ENCODE results near the gene PRLR. TPM values are rescaled to one million over a fixed set of nuclear protein-coding genes. Genes with fewer than 3 reads are reported as not detected.
"Not testable (repeated sequence)": the region's sequence is repeated elsewhere in the genome, so short reads cannot be mapped to it uniquely, and the experiment has no call there.

The PRLR gene
- total and polyA plus RNA-seq, 10 of the 15 experiments (the other 5 are each of a cell fraction or from before 2014, with no cell fraction given): 0.03 to 8.1 (median 0.20) TPM

DNA sequence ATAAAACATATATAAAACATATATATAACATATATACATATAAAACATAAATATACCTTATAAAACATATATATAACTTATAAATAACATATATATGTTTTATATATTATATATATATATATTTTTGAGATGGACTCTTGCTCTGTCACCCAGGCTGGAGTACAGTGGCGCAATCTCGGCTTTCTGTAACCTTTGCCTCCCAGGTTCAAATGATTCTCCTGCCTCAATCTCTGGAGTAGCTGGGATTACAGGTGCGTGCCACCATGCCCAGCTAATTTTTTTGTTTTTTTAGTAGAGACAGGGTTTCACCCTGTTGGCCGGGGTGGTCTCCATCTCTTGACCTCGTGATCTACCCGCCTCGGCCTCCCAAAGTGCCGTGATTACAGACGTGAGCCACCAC is 128.6 kb downstream of the PRLR start:
- H3K4me3 ChIP-seq; FAIRE-seq; BruUV-seq (replicated peaks); H3K27ac ChIP-seq (ENCODE audit: control insufficient read depth, insufficient read depth); in situ Hi-C loops (cut with MboI); H3K9me3 ChIP-seq (replicated peaks; ENCODE audit: control insufficient read depth, insufficient read depth, low read length); H3K27me3 ChIP-seq (replicated peaks in 1 of 2; ENCODE audit: control insufficient read depth in 2 of 2, insufficient read depth in 2 of 2, low read length in 1 of 2); H3K79me2 ChIP-seq (ENCODE audit: control insufficient read depth, insufficient read depth, low read length); intact Hi-C loops (cut with micrococcal nuclease; ENCODE audit: unreplicated experiment); H3K4me2 ChIP-seq (ENCODE audit: control insufficient read depth, insufficient read depth); H4K20me1 ChIP-seq (ENCODE audit: control insufficient read depth, insufficient read depth); POLR2A ChIA-PET; DNase-seq (ENCODE audit: low read depth, low spot score); ATAC-seq; CTCF ChIA-PET; H2AFZ ChIP-seq (ENCODE audit: control insufficient read depth, low read depth, low read length); H3K4me1 ChIP-seq (ENCODE audit: control insufficient read depth, insufficient read depth, low read length); RAD21 ChIA-PET (ENCODE audit: unreplicated experiment); H3K36me3 ChIP-seq (ENCODE audit: control insufficient read depth in 2 of 2, insufficient read depth in 2 of 2, low read length in 1 of 2); H3K9ac ChIP-seq (ENCODE audit: control insufficient read depth, insufficient read depth, low read length): not testable (repeated sequence)
- SMC1A ChIA-PET (ENCODE audit: uncharacterized antibody, unreplicated experiment): interaction anchor here (2.3 kb wide), 1 partner anchor 21 kb away, joined by 6 read pairs; no protein-coding TSS in a partner anchor
- WGBS (ENCODE audit: insufficient coverage, insufficient replicate concordance, low lambda C conversion rate, missing lambda C conversion rate): 78% methylated on average over 9 of the region's 9 CpGs

DNA sequence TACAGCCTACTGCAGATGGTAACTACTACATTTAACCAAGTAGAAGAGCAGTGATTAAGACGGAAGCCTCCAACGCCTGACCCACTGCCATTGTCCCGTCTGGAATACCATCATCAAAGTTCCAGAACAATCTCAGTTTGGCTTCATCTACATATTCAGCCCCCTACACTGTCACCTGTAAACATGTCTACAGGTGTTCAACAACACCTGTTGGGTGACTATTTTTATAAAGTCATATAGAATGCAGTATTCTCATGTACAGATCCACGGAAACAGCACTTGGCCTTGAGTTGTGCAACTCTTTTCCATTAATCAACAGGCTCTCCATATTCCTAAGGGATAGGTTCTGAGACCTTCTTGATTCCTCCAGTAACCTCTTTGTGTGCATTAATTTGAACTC is 129.3 kb downstream of the PRLR start:
- Histone ChIP-seq H2AFZ (ENCODE audit: control insufficient read depth, low read depth, low read length) (no peak overlapping the region), H3K4me1 (ENCODE audit: control insufficient read depth, insufficient read depth, low read length) (no peaks in the 10 kb centered on the region), H3K27ac (ENCODE audit: control insufficient read depth, insufficient read depth) (no peak overlapping the region), H3K4me3 (no peak overlapping the region), H3K79me2 (ENCODE audit: control insufficient read depth, insufficient read depth, low read length) (no peaks in the 10 kb centered on the region), H3K9ac (ENCODE audit: control insufficient read depth, insufficient read depth, low read length) (no peak overlapping the region), H4K20me1 (ENCODE audit: control insufficient read depth, insufficient read depth) (no peaks in the 10 kb centered on the region), H3K4me2 (ENCODE audit: control insufficient read depth, insufficient read depth) (no peak overlapping the region), H3K36me3 (ENCODE audit: control insufficient read depth in 2 of 2, insufficient read depth in 2 of 2, low read length in 1 of 2) (no peaks in the 10 kb centered on the region), H3K9me3 (replicated peaks; ENCODE audit: control insufficient read depth, insufficient read depth, low read length) (no peaks in the 10 kb centered on the region), H3K27me3 (replicated peaks in 1 of 2; ENCODE audit: control insufficient read depth in 2 of 2, insufficient read depth in 2 of 2, low read length in 1 of 2) (no peaks in the 10 kb centered on the region)
- no TSS peak for BruUV-seq (replicated peaks)
- intact Hi-C loops (cut with micrococcal nuclease; ENCODE audit: unreplicated experiment) (no loop called here), in situ Hi-C loops (cut with MboI) (no loop called here)
- no peak for ATAC-seq
- RAD21 ChIA-PET (ENCODE audit: unreplicated experiment): interaction anchor here (0.9 kb wide), 1 partner anchor 555 kb away, joined by 3 read pairs; no protein-coding TSS in a partner anchor
- no peak for TF ChIP-seq CBX5 (IDR thresholded peaks at IDR 0.05; ENCODE audit: low read depth)
- TF ChIP-seq JUNB (IDR thresholded peaks at IDR 0.05): no peak
- no peak for TF ChIP-seq CREM (IDR thresholded peaks at IDR 0.05; ENCODE audit: low read depth)
- TF ChIP-seq, protein P1, sequence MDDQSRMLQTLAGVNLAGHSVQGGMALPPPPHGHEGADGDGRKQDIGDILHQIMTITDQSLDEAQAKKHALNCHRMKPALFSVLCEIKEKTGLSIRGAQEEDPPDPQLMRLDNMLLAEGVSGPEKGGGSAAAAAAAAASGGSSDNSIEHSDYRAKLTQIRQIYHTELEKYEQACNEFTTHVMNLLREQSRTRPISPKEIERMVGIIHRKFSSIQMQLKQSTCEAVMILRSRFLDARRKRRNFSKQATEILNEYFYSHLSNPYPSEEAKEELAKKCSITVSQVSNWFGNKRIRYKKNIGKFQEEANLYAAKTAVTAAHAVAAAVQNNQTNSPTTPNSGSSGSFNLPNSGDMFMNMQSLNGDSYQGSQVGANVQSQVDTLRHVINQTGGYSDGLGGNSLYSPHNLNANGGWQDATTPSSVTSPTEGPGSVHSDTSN (IDR thresholded peaks at IDR 0.05; ENCODE audit: insufficient replicate concordance, low read depth, low read length): no peak
- TF ChIP-seq, protein P2, sequence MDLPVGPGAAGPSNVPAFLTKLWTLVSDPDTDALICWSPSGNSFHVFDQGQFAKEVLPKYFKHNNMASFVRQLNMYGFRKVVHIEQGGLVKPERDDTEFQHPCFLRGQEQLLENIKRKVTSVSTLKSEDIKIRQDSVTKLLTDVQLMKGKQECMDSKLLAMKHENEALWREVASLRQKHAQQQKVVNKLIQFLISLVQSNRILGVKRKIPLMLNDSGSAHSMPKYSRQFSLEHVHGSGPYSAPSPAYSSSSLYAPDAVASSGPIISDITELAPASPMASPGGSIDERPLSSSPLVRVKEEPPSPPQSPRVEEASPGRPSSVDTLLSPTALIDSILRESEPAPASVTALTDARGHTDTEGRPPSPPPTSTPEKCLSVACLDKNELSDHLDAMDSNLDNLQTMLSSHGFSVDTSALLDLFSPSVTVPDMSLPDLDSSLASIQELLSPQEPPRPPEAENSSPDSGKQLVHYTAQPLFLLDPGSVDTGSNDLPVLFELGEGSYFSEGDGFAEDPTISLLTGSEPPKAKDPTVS (IDR thresholded peaks at IDR 0.05; ENCODE audit: low read depth, low read length): no peak
- TF ChIP-seq, protein P3, sequence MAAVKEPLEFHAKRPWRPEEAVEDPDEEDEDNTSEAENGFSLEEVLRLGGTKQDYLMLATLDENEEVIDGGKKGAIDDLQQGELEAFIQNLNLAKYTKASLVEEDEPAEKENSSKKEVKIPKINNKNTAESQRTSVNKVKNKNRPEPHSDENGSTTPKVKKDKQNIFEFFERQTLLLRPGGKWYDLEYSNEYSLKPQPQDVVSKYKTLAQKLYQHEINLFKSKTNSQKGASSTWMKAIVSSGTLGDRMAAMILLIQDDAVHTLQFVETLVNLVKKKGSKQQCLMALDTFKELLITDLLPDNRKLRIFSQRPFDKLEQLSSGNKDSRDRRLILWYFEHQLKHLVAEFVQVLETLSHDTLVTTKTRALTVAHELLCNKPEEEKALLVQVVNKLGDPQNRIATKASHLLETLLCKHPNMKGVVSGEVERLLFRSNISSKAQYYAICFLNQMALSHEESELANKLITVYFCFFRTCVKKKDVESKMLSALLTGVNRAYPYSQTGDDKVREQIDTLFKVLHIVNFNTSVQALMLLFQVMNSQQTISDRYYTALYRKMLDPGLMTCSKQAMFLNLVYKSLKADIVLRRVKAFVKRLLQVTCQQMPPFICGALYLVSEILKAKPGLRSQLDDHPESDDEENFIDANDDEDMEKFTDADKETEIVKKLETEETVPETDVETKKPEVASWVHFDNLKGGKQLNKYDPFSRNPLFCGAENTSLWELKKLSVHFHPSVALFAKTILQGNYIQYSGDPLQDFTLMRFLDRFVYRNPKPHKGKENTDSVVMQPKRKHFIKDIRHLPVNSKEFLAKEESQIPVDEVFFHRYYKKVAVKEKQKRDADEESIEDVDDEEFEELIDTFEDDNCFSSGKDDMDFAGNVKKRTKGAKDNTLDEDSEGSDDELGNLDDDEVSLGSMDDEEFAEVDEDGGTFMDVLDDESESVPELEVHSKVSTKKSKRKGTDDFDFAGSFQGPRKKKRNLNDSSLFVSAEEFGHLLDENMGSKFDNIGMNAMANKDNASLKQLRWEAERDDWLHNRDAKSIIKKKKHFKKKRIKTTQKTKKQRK (IDR thresholded peaks at IDR 0.05; ENCODE audit: low read depth, low read length): no peak
- no peak for TF ChIP-seq NFYA (IDR thresholded peaks at IDR 0.05; ENCODE audit: borderline replicate concordance, low read depth, low read length)
- no peak for FAIRE-seq
- POLR2A ChIA-PET: no interaction called here
- CTCF ChIA-PET: interaction anchor here (0.6 to 1.3 kb wide), 3 partner anchors 30 to 112 kb away, joined by 3 to 4 read pairs (median 3); no protein-coding TSS in a partner anchor
- DNase-seq (ENCODE audit: low read depth, low spot score): no peak
- WGBS (ENCODE audit: insufficient coverage, insufficient replicate concordance, low lambda C conversion rate, missing lambda C conversion rate): 45% methylated on average over 4 of the region's 4 CpGs
- SMC1A ChIA-PET (ENCODE audit: uncharacterized antibody, unreplicated experiment): interaction anchor here (0.8 to 2.3 kb wide), 2 partner anchors 22 to 112 kb away, joined by 3 to 6 read pairs; no protein-coding TSS in a partner anchor
